GM18861 (cell line): Measurements from ENCODE around the gene MAB21L4.

ENCODE experiments used
- ATAC-seq: cut with Tn5 transposase; IDR thresholded peaks from one replicate; pipeline ENCODE4 v1.9.1; 2021; ENCODE audit not compliant: unreplicated experiment

Gene MAB21L4

GRCh38 chr2:240881913-240882312 lies 14.0 kb downstream of the MAB21L4 start:
- ATAC-seq: no peak

GRCh38 chr2:240879105-240879504 lies 16.9 kb downstream of the MAB21L4 start:
- no peak for ATAC-seq

- no peak for ATAC-seq
These were observed 17.5 kb downstream of the MAB21L4 start for GRCh38 chr2:240878341-240878936.

GRCh38 chr2:240877460-240878340 lies 18.3 kb downstream of the MAB21L4 start:
- ATAC-seq: no peak

DNA sequence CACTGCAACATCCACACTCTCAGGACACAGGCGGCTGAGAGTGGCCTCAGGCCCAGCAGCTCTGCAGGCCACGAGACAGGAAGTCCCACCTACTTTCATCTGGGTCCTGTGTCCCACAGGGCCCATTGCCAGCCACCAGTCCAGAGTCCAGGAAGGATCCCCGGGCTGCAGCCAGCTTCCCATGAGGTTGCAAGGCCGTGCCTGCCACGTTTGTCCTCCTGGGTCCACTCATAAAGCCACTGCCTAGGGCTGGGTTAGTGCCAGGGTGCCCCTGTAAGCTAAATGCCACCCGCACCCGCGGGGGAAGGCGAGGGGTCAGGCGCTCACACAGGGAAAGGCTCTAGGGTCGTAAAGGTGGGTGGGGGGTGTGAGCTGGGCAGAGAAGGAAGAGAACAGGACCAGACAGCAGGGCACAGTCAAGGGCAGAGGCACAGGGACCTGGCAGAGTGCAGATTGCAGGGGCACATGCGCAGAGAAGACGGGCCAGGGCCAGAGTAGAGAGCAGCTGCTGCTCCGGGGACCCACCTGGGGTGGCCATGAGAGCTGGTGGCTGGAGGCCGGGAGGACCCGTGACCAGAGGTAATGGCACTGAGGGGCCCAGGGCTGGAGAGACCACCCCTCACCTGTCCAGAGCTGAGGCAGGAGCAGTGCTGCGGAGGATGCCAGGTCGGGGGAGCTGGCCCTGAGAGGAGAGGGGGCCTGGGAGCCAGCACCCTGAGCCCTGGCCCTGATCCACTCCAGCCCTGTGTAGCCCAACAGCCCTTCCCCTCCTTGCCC lies 19.3 kb downstream of the MAB21L4 start:
- no peak for ATAC-seq

GRCh38 chr2:240876035-240876474 lies 19.9 kb downstream of the MAB21L4 start:
- no peak for ATAC-seq

DNA sequence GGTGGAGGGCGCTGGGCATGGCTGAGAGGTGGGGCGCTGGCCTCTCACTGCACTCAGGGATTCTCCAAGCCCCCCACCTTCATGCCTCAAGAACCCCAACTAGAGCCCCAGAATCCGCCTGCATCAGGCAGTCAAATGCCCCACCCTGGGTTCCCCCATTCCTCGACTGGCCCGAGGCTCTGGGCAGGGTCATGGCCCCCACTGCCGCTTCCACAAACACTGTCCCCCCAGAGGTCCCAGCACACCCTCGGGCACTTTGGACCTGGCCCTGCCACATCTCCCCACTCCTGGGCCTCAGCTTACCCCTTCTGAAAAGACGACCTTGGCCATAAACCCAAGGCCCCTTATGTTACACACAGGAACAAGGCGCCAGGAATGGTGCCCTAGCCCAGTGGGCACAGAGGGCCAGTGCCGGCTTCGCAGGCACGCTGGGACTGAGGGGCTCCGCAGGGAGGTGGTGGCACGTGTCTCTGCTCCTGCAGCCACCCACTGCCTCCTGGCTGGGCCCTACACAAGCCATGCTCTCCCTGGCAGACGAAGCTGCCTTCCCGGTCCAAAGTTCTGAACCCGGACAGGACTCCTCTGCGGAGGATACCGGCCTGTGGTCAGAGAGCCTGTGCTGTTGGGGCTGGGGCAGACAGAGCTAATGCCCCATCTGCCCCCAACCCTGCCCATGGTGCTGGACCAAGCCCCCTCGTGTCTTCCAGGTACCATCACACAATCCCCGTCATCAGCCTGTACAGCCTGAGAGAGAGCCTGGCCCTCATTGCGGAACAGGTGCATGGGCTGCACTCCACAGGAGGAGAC lies 20.5 kb downstream of the MAB21L4 start:
- no peak for ATAC-seq

DNA sequence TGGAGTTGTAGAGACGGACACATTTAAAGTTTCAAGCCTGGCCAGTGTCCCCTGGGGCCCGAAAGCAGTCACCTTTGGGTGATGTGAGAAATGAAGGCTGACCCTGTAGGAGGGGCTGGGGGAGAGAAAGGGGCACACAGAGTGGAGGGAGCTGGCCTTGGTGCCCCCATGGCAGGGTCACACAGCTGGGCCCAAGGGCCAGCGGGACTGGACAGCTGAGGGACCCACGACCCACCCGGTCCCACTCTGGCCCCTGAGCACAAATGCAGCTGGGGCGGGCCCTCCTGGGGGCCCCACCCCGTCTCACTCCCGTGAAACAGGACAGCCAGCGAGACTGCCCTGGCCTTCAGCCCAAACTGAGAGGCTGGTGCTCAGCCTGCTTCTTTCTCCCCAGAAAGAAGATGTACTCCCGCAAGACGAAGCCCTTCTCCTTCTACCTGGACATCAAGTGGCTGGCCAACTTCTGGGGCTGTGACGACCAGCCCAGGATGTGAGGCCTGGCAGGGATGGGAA lies 21.2 kb downstream of the MAB21L4 start:
- ATAC-seq: no peak

GRCh38 chr2:240873805-240874714 lies 21.9 kb downstream of the MAB21L4 start:
- no peak for ATAC-seq

DNA sequence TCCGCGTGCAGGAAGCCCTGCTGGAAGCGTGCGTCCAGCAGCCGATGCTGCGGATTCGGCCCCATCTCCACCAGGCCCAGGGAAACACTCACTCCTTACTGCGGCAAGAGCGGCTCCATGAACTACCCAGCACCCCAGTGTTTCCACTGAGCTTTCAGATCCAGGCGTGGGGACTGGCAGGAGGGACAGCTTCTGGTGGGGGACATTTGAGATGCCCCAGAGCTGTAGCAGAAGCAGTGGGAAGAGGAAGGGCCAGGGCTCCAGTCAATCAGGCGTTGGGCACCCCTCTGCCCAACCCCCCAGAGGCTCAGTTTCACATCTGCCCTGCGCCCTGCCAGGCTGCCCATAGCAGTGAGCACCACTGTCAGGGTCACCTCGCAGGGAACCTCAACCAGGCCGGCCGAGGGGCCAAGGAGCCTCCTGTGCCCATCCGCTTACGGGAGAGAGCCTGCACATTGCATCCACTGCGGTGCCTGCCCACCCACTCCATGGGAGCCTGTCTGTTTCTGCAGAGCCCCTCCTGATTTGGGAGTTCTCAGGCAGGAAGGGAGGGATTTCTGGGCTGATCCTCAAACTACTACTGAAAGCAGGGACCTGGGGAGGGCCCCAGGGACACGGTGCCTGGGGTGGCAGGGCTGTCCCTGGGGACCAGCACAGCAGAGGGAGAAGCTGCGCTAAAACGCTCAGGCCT lies 22.7 kb downstream of the MAB21L4 start:
- no peak for ATAC-seq

GRCh38 chr2:240872317-240873097 lies 23.4 kb downstream of the MAB21L4 start:
- no peak for ATAC-seq

DNA sequence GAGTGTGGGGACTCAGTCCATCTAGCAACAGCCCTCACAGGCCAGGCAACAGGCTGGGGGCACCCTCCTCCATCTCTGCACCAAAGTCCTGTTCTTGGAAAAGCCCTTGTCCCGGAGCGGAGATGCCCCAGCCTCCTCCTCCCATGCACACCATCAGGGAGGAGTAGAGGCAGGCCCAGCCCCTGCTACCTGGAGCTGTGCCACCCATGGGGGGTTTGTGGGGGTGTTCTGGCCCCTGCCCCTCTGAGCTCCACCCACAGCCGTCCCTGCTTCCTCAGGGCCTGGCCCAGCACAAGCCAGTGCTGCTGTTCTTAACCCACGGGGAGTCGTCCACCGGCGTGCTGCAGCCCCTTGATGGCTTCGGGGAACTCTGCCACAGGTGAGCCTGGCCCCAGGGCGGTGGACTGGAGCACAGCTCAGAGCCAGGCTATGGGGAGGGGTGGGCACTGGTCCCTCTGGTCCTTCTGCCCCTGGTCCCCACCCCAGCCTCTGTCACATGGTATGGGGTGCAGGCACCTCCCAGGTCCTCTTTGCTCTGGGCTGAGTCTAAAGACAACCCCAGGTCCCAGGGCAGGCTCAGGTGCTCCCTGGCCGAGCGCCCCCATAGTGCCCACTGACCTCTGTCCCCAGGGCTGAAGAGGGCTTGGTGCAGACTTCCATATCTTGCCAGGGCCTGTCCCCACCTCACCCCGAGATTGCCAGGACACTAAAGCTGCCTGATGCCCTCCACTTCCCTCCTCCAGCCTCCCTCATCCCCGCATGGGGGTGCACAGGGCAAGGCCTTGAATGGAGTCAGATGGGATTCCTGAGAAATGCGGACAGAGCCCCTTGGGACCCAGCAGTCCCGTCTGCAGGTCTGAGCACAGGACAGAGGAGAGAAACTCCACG lies 24.6 kb downstream of the MAB21L4 start:
- no peak for ATAC-seq

DNA sequence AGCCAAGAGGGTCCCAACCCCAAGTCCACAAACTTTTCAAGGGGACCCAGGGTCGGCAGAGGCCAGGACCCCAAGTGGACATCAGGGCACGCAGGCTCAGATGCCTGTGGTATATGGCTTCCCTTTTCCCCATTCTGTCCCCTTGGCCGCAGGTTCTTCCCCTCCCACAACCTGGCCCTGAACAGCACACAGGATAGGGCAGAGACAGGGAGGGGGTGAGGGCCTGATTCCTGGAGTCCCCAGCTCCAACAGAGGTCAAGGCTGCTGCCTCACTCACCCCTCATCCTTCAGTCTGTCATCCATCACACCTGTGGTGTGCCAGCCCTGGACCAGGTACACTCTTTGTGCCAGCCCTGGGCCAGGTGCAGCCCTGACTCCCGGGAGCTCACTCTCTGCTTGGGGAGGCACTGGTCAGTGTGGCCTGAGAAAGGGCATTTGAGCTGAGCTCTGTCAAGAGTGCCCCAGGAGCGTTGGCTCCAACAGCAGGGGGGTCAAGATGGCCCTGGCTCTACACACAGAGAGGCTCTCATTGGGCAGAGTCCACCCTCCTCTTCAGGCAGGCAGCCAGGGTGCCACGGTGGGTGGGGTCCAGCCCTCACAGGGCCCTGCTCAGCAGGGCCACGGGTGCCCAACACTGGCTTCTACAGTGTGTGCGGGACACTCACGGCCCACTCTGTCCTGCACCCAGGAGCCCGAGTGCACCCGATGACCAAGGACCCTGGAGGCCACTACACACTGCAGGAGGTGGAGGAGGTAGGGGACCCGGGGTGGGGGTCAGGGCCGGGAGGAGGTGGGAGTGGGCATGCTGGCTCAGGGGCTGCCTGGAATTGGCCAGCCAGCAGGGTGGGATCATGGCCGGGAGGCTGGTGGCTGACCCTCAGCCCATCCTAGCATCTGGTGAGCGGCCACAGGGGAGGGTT lies 25.7 kb downstream of the MAB21L4 start:
- ATAC-seq: no peak

DNA sequence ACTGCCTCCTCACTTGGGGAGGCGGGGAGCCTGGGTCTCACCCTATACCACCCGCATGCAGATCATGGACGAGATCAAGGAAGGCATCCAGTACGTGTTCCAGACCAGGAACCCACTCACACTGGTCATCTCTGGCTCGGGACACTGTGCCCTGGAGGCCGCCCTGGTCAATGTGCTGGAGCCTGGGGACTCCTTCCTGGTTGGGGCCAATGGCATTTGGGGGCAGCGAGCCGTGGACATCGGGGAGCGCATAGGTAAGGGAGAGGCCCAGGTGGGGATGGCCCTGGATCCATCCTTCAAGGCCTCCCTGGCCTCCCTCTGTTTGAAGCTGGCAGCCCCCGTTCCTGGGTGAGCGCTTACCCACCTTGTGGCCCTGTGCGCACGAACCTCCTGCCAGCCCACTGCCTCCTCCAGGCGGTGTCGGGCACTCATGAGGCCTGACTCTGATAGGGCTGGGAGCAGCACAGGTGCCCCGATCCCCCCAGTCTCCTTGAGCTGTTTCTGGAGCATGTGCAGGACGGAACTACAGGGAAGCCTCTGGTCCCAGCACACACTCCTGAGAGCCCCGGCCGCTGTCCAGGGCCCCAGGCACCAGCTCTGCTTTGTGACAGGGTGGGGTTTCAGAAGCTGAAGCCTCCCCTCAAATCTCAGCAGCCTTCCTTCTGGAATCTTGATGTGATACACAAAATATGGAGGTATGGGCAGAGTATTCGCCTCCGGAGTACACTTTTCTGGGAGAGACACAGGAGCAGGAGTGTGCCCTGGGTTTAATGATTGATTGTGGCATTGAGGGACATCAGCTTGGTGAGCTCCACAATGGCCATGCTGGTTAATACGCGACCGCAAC lies 26.6 kb downstream of the MAB21L4 start:
- ATAC-seq: no peak
